Central memory CD4-positive, alpha-beta T cell (primary cell): ENCODE data around the gene CACNA2D1.

Source experiments
- DNase-seq: peaks from one replicate; pipeline ENCODE4 v3.0.0; 2022

The CACNA2D1 gene

GRCh38 chr7:82223580-82223979, 220.0 kb downstream of the CACNA2D1 start:
- DNase-seq: no peak

GRCh38 chr7:82221152-82221674, 222.4 kb downstream of the CACNA2D1 start:
- no peak for DNase-seq

GRCh38 chr7:82212466-82212865, 231.1 kb downstream of the CACNA2D1 start:
- no peak for DNase-seq

- DNase-seq: no peak
Observed at GRCh38 chr7:82211333-82211732, 232.2 kb downstream of the CACNA2D1 start.

GRCh38 chr7:82210416-82211184, 233.0 kb downstream of the CACNA2D1 start:
- no peak for DNase-seq

GRCh38 chr7:82209179-82209747, 234.3 kb downstream of the CACNA2D1 start:
- no peak for DNase-seq

- no peak for DNase-seq
Observed at GRCh38 chr7:82204694-82205093, 238.9 kb downstream of the CACNA2D1 start.

GRCh38 chr7:82202965-82203364, 240.6 kb downstream of the CACNA2D1 start:
- no peak for DNase-seq

GRCh38 chr7:82202107-82202506, 241.5 kb downstream of the CACNA2D1 start:
- no peak for DNase-seq

- DNase-seq: no peak
Observed at GRCh38 chr7:82200601-82201000, 243.0 kb downstream of the CACNA2D1 start.

GRCh38 chr7:82194016-82194643, 249.4 kb downstream of the CACNA2D1 start:
- DNase-seq: no peak

GRCh38 chr7:82188636-82189035, 254.9 kb downstream of the CACNA2D1 start:
- no peak for DNase-seq

GRCh38 chr7:82185443-82185842, 258.1 kb downstream of the CACNA2D1 start:
- no peak for DNase-seq

- DNase-seq: no peak
Observed at GRCh38 chr7:82183634-82184033, 259.9 kb downstream of the CACNA2D1 start.

- DNase-seq: no peak
Observed at GRCh38 chr7:82179311-82179710, 264.3 kb downstream of the CACNA2D1 start.

GRCh38 chr7:82175319-82175718, 268.3 kb downstream of the CACNA2D1 start:
- no peak for DNase-seq

- DNase-seq: no peak
Observed at GRCh38 chr7:82173400-82174021, 270.1 kb downstream of the CACNA2D1 start.

GRCh38 chr7:82172881-82173280, 270.7 kb downstream of the CACNA2D1 start:
- DNase-seq: no peak

- DNase-seq: no peak
Observed at GRCh38 chr7:82172017-82172416, 271.6 kb downstream of the CACNA2D1 start.

- no peak for DNase-seq
Observed at GRCh38 chr7:82167558-82168314, 275.8 kb downstream of the CACNA2D1 start.

GRCh38 chr7:82166260-82167015, 277.1 kb downstream of the CACNA2D1 start:
- DNase-seq: no peak

- no peak for DNase-seq
Observed at GRCh38 chr7:82164813-82165212, 278.8 kb downstream of the CACNA2D1 start.
